Endothelial cell of hepatic sinusoid (primary cell): Measurements from ENCODE around the gene FGF7.
"Not testable (repeated sequence)": the region's sequence is repeated elsewhere in the genome, so short reads cannot be mapped to it uniquely, and the experiment has no call there.

ENCODE experiments used
- in situ Hi-C: cut with HindIII; loops from 2 replicates; pipeline ENCODE4 v1.10.0; 2017; ENCODE audit warnings: low sequenced_read_pairs

The FGF7 gene

GRCh38 chr15:49492151-49492550 is 69.1 kb downstream of the FGF7 start:
- in situ Hi-C loops: no loop called here

- in situ Hi-C loops: no loop called here
These were observed 69.8 kb downstream of the FGF7 start for GRCh38 chr15:49492830-49493229.

DNA sequence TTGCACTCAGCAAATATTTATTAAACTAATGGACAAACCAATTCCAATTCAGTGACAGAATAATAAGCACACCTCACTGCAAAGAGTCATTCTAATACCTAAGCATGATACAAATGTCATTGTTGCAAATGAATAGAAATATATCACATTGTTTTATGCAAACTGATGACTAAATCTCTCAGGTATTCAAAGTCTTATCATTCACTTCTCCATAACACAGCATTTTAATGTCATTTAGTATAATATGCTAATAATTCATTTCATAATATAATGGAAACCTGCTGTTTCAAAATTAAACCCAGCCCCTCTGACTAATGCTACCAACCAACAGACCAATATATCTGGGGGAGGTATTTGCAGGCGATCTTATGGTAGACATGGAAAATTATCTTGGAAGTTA is 71.8 kb downstream of the FGF7 start:
- in situ Hi-C loops: no loop called here

DNA sequence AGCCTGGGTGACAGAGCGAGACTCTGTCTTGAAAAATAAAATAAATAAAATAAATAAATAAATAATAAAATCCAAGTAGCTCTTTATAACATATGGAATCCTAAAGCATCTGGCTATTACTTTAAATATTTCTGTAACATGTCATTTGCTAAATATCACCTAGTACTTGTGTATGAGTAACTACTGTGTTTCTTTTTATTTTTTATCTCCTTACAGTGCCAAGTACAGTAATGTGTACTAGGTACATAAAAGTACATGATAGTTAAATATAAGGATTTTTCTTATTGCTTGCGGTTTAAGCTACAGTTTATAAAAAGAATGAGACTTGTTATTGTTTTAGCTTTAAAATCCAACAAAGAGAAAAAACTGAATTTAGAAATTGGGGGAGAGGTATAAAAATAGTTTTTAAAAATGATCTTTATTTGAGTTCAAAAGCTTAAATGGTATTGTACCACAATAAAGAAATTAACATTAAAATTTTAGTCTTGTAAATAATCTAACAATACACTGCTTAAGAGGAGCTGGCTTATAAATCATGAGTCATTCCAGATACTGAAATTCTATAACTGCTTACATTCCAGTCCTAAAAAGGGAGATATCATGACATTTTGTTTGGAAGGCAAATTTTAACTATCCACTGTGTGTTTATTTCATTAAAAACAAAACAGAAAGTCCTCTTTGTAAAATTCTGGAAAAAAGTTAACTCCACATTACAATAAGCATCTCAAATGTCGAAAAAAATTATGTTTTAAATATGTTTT is 73.1 kb downstream of the FGF7 start:
- in situ Hi-C loops: no loop called here

DNA sequence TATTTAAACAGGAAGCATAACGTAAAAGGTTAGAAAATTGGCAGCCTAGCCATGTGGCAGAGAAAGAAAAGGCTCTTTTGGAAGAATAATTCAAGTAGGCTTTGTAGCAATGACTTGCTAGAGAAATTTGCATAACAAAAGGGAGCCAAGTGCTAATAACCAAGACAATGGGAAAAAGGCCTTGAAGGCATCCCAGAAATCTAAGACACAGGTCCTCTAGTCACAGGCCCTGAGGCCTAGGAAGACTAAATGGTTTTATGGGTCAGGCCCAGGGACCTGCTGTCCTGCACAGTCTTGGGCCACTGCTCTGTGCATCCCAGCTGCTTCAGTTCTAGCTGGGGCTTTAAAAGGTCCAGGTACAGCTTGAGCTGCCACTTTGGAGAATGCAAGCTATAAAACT is 78.5 kb downstream of the FGF7 start:
- in situ Hi-C loops: no loop called here

GRCh38 chr15:49506341-49506740 is 83.3 kb downstream of the FGF7 start:
- in situ Hi-C loops: no loop called here

GRCh38 chr15:49507261-49507660 is 84.2 kb downstream of the FGF7 start:
- in situ Hi-C loops: no loop called here

DNA sequence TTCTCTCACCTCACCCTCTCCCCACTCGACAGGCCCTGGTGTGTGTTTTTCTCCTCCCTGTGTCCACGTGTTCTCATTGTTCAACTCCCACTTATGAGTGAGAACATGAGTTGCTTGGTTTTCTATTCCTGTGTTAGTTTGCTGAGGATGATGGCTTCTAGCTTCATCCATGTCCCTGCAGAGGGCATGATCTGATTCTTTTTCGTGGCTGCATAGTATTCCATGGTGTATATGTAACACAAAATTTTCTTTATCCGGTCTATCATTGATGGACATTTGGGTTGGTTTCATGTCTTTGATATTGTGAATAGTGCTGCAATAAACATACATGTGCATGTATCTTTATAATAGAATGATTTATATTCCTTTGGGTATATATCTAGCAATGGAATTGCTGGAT is 89.7 kb downstream of the FGF7 start:
- in situ Hi-C loops: not testable (repeated sequence)

- in situ Hi-C loops: no loop called here
These were observed 98.8 kb downstream of the FGF7 start for GRCh38 chr15:49521802-49522201.

DNA sequence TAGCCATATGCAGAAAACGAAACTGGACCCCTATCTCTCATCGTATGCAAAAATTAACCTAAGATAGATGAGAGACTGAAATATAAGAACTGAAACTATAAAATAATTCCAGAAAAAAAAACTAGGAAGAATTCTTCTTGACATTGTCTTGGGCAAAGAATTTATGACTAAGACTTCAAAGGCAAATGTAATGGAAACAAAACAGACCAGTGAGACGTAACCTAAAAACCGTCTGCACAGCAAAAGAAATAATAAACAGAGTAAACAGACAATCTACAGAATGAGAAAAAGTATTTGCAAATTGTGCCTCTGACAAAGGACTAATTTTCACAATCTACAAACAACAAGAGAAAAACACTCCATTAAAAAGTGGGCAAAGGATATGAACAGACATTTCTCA is 105.2 kb downstream of the FGF7 start:
- in situ Hi-C loops: no loop called here

GRCh38 chr15:49530092-49530491 is 107.0 kb downstream of the FGF7 start:
- in situ Hi-C loops: no loop called here
